Measurements from ENCODE around the gene PRELID3B.

The PRELID3B gene

GRCh38 chr20:59008715-59009336 lies 33.8 kb downstream of the PRELID3B start:
- no peak for DNase-seq (ENCODE audit: low read depth)

DNA sequence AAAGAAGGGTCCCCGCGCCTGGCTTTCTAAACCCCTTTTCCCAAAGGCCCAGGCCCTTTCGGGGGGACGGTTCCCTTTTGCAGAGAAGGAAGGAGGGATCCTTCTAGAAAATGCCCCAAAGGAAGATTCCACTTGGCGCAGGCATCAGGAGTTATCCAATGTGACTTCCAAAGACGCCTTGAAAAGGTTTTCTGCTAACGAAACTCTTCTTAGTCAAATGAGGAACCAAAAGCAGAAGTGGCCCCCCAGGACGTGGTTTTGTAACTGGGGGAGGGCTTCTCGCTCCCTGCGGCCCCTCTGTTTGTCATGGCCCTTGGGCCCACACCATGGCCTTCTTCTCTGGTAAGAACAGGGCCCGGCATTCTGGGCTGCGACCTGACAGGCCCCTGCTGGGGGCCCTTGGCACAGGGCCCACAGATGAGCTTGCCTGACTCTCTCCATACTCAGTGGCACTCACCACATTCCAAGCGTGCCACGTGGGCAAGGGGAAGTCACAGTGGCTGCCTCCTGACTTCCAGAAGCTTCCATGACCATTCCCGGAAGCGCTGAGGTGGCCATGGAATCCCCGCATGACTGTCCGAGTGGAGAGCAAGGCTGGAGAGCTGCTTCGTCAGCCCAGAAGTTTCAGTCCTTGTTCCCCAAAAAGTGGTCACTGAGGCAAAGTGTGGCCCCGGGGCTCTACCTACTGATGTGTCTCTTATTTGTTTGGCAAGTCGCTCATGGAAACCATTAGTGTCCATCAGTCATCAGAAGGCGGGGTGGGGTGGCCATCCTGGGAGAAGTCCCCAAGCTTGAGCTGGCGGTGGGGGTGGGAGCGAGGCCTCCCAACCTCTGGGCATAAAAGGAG lies 34.7 kb downstream of the PRELID3B start:
- DNase-seq (ENCODE audit: low read depth), result no peak

DNA sequence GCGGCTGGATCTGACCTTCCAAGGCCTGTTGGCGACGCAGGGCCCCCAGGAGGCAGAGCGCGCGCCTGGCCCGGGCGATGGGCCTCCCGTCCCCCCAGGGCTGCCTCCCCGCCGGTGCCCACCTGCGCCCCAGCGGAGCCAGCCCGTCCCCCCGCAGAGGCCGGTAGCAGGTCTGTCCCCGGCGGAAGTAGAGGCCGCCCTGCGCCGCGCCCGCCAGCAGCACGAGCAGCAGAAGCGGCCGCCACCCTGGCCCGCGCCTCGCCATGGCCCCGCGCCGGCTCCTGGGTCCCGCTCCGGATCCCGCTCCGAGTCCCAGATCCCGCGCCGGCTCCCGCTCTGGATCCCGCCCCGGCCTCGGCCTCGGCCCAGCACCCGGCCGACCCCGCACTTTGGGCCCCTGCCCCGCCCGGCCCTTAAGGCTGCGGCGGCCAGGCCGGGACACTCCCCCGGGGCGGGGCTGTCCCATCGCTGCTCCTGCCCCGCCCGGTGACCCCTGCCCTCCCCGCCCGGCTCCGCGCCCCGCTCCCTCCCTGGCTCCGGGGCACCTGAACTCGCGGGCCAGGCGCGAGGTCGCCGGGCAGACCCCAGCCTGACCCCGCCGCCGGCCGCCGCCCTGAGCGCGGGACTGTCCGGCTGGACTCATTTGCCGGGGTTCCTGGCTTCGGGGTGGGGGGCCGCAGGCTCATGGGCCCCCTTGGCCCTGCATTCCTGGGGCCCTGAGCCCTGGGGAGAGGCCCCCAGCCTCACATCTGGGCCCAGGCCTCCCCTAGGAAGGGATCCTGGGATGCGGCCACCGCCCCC lies 35.5 kb downstream of the PRELID3B start, which contains the start of gene CTSZ:
Gene CTSZ (minus strand): TSS at position 391 of the 801 bp plus-strand sequence. CDS start 126 bp downstream, at position 265.
- peak; percentile 26 for DNase-seq (ENCODE audit: low read depth)

- DNase-seq (ENCODE audit: low read depth), result no peak
These were observed 36.3 kb downstream of the PRELID3B start for GRCh38 chr20:59006167-59006863.

DNA sequence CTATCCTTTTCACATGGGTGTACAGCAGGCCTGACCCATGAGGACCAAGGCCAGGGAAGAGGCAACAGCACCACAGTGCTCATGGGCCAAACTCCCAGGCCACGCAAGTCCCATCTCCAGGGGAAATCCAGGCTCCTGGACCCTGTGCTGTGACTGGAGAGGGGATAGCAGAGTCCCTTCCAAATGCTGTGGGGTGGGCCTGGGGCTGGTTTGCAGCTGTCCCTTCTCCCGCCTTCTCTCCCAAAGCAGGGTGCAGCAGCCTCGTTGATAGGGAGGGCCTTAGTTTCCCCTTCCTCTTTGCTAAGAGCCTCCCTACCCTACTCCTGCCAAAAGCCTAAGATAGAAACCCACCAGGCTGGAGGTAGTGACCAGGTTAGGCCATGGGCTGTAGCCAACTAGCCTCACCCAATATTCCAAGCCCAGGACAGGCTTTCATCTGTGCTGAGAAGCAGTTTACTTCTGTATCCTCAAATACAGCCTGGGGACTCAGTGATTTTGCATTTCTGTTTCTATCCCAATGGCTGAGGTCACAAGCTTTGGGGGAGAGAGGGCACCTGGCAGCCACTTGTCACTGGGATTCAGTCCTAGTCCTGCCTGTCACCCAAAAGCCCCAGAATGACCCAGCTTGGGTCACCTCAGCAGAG lies 36.9 kb downstream of the PRELID3B start:
- DNase-seq (ENCODE audit: low read depth), result no peak

DNA sequence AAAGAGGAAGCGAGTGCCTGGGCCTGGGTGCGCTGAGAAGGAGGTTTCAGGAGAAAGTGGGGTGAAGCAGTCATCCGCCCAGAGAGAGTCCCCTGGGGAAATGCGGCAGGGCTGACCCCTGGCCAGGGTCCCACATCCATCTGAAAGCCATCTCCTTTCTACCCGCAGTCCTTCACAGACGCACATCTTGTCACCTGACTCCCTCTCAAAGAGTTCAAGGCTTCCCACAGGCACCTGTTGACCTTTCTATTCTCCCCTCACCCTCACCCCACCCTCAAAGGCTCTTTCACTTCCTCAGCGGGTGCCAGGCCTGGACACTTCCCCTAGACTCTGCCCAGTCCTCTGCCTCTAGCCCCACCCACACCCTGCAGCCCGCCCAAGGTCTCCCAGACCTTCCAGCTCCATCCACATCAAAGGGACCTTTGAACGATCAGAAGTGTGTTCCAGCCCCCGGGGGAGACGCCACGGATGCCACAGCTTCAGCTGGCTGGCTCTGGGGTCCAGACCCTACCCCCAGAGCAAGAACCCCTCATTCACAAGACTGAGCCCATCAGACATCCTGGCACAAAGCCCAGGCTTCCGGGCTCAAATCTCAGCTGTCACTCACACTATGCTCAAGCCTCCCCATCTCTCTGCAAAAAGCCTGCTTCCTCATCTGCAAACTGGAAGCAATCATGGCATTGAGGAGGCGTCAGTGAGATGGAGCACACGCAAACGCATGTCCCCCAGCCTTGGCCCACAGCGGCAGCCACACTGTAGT lies 37.6 kb downstream of the PRELID3B start:
- no peak for DNase-seq (ENCODE audit: low read depth)

- DNase-seq (ENCODE audit: low read depth), result peak; percentile 40
These were observed 38.2 kb downstream of the PRELID3B start for GRCh38 chr20:59004493-59004762.

DNA sequence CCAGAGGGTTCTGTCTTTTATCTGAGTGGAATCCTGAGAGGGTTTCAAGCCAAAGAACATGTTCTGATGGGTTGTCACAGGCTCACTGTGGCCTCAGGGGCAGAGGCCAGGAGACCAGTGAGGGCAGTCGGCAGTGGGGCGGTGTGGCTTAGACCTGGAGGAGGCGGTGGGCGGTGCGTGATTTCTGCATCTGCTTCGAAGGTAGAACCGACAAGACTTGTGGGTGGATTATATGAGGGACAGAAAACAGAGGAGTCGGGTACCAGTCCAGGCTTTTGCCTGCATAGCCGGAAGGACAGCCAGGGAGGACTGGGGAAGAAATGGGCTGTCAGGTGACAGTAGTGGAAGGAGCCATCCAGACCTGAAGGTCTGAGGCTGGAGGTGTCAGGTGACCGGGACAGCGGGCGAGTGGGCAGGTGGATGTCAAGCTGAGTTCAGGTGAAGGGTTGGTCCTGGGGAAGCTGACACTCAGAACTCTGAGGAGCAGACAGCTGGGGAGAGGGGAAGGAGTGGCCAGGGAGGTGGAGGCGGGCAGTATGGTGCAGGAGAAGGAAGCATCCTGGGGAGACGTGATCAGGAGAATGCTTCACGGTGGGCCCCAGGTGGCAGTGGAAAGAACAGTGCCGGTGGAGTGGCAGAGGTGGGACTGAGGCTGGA lies 38.6 kb downstream of the PRELID3B start:
- DNase-seq (ENCODE audit: low read depth), result no peak

DNA sequence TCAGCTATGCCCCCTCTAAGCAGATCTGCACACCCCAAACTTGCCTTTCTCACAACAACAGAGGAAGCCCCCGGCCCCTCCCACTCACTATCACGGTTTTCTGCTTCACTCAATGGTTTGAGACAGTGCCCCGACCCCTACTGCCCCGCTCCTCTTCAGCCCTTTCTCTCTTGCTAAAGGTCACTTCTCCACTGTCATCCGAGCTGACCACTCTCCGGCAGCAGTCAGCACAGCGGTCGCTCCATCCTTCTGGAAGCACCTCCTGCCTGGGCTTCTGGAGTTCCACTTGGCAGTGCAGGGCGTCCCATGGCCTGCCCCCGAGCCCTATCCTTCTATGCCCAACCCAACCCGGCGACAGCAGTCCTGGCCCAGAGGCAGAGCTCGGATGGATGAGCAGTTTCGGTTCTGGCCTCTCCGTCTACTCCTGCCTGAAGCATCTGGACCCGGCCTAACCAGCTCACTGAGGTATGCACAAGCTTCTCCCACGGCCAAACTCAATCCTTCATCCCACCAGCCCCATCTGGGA lies 39.6 kb downstream of the PRELID3B start:
- DNase-seq (ENCODE audit: low read depth), result no peak

GRCh38 chr20:59002388-59002787 lies 40.2 kb downstream of the PRELID3B start:
- no peak for DNase-seq (ENCODE audit: low read depth)

GRCh38 chr20:59001449-59002171 lies 41.0 kb downstream of the PRELID3B start:
- DNase-seq (ENCODE audit: low read depth), result no peak

DNA sequence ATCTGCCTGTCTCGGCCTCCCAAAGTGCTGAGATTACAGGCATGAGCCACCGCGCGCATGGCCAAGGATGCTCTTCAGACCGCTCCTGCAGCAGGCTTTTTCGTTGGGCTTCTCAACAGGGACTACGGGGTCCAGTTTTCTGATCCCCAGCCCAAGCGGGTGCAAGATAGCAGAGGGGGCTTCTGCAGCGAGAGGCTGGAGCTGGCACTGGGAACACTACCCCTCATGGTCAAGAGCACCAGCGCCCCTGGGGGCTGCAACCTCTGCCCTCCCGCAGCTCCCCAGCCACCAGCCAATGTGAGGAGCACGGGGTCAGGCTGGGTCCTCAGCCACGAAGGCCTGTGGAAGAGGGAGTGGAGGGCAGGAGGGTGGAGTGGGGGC lies 41.5 kb downstream of the PRELID3B start:
- no peak for DNase-seq (ENCODE audit: low read depth)

DNA sequence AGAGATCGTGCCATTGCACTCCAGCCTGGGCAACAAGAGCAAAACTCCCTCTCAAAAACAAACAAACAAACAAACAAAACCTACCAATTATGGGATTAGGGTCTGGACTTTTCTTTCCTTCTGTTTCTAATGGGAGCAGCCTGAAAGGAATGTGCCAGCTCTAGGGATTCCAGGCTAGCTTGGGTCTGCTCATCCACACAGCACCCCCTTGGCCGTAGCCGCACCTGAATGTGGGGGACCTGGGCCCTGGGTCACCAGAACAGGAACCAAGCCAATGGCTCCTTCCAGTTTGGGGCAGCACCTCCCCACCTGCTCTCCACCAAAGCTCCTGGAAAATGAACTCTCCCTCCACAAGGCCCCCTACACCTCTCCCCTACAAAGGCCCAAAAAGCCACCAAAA lies 42.3 kb downstream of the PRELID3B start:
- DNase-seq (ENCODE audit: low read depth), result no peak

DNA sequence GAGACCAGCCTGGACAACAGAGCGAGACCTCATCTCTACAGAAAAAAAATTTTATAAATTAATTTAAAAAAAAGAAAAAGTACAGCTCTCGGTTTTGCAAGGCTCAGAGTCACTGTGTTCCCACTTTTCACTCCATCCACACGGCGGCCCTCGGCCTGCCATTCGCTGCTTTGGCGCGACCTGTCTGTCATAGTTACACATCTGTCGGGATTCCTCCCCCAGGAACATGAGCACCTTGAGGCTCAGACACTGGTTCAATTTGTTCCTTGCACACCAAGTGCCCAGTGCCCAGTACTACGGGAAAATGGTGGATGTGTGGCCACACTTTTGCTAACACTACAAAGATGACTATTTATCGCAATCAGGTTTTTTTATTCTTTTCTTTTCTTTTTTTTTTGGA lies 43.9 kb downstream of the PRELID3B start:
- DNase-seq (ENCODE audit: low read depth), result no peak

GRCh38 chr20:58997141-58997770 lies 45.3 kb downstream of the PRELID3B start:
- no peak for DNase-seq (ENCODE audit: low read depth)

- DNase-seq (ENCODE audit: low read depth), result no peak
These were observed 46.4 kb downstream of the PRELID3B start for GRCh38 chr20:58996226-58996611.

- DNase-seq (ENCODE audit: low read depth), result no peak
These were observed 46.9 kb downstream of the PRELID3B start for GRCh38 chr20:58995461-58996225.

GRCh38 chr20:58994390-58995159 lies 48.0 kb downstream of the PRELID3B start:
- no peak for DNase-seq (ENCODE audit: low read depth)
